GM21367 (cell line): ENCODE results near the gene PLIN5.

Experiments used
- ATAC-seq: cut with Tn5 transposase; IDR thresholded peaks from one replicate; pipeline ENCODE4 v1.9.1; 2021; ENCODE audit not compliant: unreplicated experiment

PLIN5 gene

DNA sequence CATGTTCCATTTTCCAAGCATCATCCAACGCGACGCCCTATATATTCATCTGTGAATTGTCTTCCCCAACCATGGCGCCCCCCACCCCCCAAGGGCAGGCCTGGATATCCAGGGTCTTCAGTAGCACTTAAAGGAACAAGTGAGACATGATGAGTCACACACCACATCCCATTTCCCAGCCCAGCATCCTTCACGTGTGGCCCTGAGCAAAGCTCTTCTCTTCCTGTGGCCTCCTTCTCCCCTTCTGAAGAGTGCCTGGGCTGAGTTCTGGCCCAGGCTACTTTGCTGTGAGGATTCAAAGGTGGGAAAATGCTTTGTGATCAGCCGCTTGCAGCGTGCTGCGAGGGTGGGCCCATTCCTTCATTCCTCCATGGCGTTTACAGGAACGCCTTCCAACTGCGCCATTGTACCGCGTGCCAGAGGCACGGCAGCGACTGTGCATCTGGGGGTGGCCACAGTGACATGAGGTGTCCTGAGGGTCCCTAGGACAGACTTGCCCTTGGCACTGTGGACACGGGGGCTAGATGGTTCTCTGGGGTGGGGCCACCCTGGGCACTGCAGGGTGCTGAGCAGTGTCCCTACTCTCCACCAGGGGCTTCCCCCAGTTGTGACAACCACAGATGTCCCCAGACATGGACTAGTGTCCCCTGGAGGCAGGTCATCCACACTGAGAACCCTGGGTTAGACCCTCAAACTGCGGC lies 28.4 kb downstream of the PLIN5 start:
- no peak for ATAC-seq

- ATAC-seq: no peak
Observed at GRCh38 chr19:4505570-4506448, 29.2 kb downstream of the PLIN5 start.

DNA sequence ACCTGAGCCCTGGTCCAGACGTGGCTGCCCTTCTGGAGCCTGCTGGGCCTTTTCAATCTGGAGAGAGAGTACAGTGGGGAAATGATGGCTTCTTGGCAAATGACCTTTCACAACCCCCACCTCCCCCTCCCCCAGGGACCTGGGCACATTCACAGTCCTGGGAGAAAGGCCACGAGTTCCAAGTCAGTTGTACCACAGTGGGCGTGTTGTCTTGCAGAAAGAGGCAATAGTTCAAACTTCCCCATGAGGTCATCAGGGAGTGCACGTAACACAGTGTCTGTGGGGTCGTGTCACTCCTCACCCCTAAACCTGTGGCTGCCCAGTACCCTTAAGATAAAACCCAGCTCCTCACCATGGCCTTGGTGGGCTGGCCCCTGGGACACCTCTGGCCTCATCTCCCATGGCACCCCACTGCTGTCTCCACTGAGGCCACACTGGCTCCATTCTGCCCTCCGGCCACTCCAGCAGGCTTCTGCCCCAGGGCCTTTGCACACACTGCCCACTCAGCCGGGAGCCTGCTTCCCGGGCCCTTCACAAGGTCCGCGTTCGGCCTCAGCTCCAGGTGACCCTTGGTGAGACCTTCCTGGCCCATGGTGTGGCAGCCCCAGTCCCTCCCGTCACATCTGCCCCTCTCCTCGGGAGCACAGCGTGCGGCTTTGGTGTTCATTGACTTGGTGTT lies 30.0 kb downstream of the PLIN5 start:
- no peak for ATAC-seq

- no peak for ATAC-seq
Observed at GRCh38 chr19:4504297-4504701, 30.7 kb downstream of the PLIN5 start.

- ATAC-seq: no peak
Observed at GRCh38 chr19:4503825-4504170, 31.2 kb downstream of the PLIN5 start.

DNA sequence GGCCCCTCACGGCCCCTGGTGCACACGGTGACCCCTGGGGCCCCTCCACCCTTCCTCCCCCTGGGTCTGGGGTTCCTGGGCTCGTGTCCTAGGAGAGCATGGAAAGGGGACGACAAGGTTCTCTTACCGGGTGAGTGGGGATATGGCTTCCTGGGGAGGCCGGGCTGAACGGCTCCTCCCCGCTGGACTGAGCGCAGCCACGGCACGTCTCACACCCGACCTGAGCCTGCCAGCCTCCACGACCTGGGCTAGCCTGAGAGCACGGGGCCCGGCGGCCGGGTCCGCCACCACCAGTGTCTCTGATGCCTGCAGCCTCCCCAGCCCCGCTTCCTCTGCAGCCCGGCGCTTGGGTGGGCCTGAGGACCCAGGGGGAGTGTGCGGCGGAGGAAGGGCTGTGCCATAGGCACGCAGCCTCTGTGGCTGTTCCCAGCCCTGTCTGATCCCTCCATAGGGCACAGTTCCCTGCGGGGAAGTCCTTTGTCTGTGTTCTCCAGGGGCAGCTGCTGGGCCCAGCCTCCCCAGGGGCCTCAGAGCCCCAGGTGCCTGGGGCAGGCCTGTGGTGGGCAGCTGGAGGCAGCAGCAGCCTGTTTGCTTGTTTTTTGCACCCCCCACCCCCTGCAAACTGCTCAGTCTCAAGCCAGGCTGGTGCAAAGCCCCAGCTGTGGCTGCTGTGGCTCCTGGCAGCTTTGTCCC lies 31.7 kb downstream of the PLIN5 start:
- ATAC-seq: no peak

GRCh38 chr19:4502282-4503131 lies 32.5 kb downstream of the PLIN5 start:
- no peak for ATAC-seq

DNA sequence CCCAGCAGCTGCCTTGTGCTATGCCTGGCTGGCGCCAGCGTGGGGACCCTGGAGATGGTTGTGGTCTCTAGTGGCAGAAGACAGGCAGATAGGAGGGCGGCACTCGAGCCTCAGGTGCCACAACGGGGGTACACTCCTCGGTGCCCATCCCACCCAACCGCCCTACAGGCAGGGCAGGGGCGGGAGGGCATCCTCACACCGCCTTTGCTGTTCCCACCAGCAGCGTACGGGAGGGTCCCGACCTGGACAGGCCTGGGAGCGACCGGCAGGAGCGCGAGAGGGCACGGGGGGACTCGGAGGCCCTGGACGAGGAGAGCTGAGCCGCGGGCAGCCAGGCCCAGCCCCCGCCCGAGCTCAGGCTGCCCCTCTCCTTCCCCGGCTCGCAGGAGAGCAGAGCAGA lies 33.3 kb downstream of the PLIN5 start:
- ATAC-seq: no peak

- ATAC-seq: no peak
Observed at GRCh38 chr19:4500841-4501591, 34.0 kb downstream of the PLIN5 start.

DNA sequence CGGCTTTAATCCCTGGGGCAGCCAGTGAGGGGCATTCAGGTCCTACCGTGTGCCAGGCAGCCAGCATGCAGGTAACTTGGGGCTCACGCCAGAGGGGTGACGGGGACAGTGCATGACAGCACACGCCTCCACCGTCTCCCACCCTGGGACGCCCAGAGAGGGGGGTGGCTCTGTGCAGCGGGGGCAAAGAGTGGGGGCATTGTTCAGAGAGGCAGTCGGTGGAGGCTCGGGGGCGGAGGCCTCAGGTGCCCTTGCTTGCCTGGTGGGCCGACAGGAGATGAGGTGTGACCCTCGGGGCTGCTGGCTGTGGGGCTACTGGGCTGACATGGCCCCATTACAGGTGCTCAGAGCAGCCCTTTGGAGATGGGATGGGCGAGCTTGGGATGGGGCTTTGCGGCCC lies 35.2 kb downstream of the PLIN5 start:
- ATAC-seq: no peak

GRCh38 chr19:4499318-4499717 lies 35.7 kb downstream of the PLIN5 start:
- ATAC-seq: no peak

GRCh38 chr19:4498694-4499093 lies 36.3 kb downstream of the PLIN5 start:
- ATAC-seq: no peak

DNA sequence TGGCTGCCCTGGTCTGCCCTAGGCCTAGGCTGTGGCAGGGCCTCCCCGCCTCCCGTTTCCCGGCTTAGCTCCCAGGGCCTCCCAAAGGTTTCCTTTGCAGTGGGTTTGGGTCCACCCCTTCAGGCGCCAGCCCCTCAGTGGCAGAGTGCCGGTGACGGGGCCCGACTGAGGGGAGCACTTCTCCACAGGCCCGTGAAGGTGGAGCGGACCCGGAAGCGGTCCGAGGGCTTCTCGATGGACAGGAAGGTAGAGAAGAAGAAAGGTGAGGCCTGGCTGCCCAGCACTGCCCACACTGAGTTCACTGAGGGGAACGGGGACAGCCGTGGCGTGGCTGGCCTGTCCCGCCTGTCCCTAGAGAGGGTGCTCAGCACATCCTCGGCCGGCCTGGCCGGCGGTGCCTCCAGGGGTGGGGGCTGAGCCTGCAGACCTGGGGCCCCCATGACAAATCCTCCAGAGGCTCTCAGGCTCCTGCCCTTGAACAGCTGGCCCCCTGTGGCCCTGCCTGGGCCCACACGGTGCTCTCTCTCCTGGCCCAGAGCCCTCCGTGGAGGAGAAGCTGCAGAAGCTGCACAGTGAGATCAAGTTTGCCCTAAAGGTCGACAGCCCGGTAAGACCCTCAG lies 37.1 kb downstream of the PLIN5 start:
- ATAC-seq: no peak

DNA sequence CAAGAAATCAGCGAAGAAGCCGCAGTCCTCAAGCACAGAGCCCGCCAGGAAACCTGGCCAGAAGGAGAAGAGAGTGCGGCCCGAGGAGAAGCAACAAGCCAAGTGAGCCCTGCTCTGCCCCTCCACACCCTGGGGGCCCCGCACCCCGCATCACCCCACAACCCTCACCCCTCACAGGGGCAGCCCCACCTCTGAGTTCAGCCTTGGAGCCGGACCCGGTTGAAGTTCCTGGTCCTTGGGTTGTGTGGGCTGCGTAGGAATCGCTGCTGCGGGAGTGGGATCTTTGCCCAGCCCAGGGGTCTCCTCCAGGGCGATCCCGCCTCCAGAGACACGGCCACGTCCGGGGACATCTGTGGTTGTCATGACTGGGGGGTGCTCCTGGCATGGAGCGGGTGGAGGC lies 38.7 kb downstream of the PLIN5 start:
- no peak for ATAC-seq

DNA sequence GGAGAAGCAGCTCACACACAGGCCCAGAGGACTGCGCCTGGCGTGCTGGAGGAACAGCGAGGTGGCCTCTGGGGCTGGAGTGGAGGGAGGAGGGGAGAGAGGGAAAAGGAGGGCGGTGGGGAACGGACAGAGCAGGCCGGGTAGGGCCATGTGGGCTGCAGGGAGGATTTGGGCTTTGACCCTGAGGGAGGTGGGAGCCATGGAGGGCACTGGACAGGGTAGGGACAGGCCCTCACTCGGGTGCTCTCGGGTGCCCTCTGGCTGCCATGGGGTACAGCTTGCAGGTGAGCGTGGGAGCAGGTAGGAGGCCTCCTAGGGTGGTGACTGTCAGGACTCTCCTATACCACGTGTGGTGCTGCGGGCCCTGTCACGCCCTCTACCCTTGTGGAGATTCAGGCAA lies 39.6 kb downstream of the PLIN5 start:
- no peak for ATAC-seq

DNA sequence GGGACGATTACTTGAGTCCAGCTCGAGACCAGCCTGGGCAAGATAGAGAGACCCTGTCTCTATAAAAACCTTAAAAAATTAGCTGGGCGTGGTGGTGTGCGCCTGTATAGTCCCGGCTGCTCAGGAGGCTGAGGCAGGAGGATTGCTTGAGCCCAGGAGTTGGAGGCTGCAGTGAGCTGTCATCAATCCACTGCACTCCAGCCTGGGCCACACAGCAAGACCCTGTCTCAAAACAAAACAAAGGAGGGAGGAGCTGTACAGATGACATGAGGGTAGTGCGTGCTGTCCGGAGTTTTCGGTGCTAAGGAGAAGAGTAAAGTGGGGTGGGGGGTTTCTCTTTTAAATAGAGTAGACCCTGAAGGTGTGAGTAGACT lies 40.3 kb downstream of the PLIN5 start:
- no peak for ATAC-seq

- ATAC-seq: no peak
Observed at GRCh38 chr19:4493929-4494690, 40.9 kb downstream of the PLIN5 start.

- no peak for ATAC-seq
Observed at GRCh38 chr19:4493104-4493928, 41.7 kb downstream of the PLIN5 start.
